Nephron progenitor cell (in vitro differentiated cells): ENCODE data around the gene ACTMAP.
A peak's percentile ranks its signal among the peaks of the same experiment; 100 is the strongest.

Source experiments
- DNase-seq: peaks from one replicate; pipeline ENCODE4 v3.0.0; 2021
- H3K27ac Mint-ChIP-seq: 2 replicates; pipeline ENCODE4 v1.8.0; 2021; ENCODE audit warnings: mild to moderate bottlenecking, moderate library complexity, mixed read lengths
- H3K27me3 Mint-ChIP-seq: 2 replicates; pipeline ENCODE4 v1.8.0; 2021; ENCODE audit warnings: mild to moderate bottlenecking, low read depth, mixed read lengths; ENCODE audit not compliant: poor library complexity
- H3K36me3 Mint-ChIP-seq: 2 replicates; pipeline ENCODE4 v1.8.0; 2021; ENCODE audit warnings: low read depth, mixed read lengths
- H3K4me1 Mint-ChIP-seq: 2 replicates; pipeline ENCODE4 v1.8.0; 2021; ENCODE audit warnings: mixed read lengths
- H3K4me3 Mint-ChIP-seq: 2 replicates; pipeline ENCODE4 v1.8.0; 2021; ENCODE audit warnings: mild to moderate bottlenecking, moderate library complexity, mixed read lengths
- H3K9me3 Mint-ChIP-seq: 2 replicates; pipeline ENCODE4 v1.8.0; 2021; ENCODE audit warnings: mild to moderate bottlenecking, moderate library complexity, mixed read lengths
- TF ChIP-seq, protein P1 (sequence below): fragments of 200-600 bp; sonication (generic); IDR thresholded peaks from 2 replicates; pipeline ENCODE4 v1.5.0; 2021; ENCODE audit warnings: antibody characterized with exemption

Gene ACTMAP

DNA sequence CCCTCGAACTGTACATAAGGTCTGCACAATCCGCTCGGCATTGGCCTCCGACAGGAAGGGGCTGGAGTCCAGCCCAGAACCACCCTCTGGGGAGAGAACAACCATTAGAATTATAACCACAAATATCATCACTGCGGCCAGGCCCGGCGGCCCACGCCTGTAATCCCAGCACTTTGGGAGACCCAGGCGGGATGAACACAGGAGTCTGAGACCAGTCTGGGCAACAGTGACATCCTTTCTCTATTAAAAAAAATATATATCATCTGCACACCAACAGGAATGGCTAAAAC is 45.0 kb downstream of the ACTMAP start:
- Mint-ChIP-seq H3K27me3 (no peaks in the 10 kb centered on the region), H3K27ac (no peak overlapping the region), H3K9me3 (no peaks in the 10 kb centered on the region), H3K36me3 (peaks cover 58% of the 10 kb centered on the region), H3K4me1 (peaks cover 24% of the 10 kb centered on the region), H3K4me3 (no peak overlapping the region)
- TF ChIP-seq, protein P1, sequence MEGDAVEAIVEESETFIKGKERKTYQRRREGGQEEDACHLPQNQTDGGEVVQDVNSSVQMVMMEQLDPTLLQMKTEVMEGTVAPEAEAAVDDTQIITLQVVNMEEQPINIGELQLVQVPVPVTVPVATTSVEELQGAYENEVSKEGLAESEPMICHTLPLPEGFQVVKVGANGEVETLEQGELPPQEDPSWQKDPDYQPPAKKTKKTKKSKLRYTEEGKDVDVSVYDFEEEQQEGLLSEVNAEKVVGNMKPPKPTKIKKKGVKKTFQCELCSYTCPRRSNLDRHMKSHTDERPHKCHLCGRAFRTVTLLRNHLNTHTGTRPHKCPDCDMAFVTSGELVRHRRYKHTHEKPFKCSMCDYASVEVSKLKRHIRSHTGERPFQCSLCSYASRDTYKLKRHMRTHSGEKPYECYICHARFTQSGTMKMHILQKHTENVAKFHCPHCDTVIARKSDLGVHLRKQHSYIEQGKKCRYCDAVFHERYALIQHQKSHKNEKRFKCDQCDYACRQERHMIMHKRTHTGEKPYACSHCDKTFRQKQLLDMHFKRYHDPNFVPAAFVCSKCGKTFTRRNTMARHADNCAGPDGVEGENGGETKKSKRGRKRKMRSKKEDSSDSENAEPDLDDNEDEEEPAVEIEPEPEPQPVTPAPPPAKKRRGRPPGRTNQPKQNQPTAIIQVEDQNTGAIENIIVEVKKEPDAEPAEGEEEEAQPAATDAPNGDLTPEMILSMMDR = no peak
- DNase-seq = no peak

DNA sequence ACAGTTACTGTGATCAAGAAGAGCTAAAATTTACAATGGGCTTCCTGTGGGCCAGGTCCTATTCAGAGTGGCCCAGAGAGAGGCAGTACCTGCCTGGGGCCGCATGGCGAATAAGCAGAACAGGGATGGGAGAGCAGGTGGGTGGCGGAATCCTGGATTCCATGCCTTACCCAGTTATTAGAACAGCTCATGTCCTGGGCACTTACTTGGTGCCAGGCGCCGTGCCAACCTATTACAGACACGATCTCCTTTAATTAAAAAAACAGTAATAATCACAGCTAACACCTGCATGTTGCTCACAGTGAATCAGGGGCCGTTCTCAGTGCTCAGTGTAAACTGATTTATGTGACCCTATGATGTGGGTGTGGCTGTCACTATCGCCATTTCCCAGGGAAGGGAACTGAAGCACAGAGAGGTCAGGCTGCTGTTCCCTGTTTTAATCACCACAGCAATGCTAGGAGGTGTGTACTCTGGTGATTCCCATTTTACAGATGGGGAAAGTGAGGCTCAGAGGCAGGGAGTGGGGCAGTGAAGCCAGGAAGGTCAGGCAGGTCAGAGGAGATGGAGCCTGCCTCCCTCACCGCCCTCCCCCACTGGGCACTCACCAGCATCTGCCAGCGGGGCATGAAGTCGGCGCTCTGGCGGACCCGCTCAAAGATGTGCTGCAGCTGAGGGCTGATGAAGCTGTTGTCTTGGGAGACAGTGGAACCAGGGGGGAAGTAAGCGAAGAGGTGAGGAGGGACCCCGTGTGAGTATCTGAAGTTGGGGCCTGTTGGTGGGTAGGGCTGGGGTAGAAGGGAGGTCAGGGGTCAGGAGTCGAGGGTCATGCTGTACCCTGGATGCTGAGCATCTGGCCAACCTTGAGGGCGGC is 45.6 kb downstream of the ACTMAP start:
- TF ChIP-seq, protein P1 = no peak
- Mint-ChIP-seq H3K9me3 (no peaks in the 10 kb centered on the region), H3K36me3 (peaks cover 55% of the 10 kb centered on the region), H3K4me1 (peaks cover 24% of the 10 kb centered on the region), H3K27ac (no peak overlapping the region), H3K27me3 (no peaks in the 10 kb centered on the region), H3K4me3 (no peak overlapping the region)
- no peak for DNase-seq

DNA sequence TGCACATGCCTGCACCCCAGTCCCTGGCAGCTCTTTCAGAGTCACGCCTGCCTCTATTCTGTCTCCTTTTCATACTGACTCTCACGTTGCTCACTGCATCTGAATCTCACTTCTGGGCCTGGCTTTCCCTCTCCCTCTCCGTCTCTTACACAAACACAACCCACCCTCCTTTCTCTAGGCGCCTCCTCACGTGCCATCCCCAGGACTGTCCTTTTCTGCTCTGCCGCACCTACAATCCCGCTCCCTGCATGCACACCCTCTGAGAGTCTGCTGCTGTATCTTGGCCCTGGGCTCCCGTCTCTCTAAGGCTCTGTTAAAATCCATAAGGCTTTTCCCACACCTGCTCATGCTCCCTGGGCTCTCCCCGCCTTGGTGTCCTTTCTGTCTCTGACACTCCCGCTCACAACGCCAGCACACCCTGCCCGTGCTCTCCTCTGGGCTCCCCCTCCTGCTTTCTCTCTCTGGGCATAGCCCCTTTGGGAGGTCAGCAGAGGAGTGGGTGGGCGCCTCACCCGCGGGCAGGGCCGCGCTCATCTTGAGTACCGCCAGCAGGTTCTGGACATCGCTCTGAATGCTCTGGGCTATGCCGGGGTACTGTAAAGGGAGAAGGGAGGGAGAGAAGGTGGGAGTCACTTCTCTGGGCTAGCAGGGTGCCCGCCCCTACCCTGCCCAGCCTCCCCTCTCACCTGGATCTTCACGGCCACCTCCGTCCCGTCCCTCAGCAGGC is 47.1 kb downstream of the ACTMAP start:
- Mint-ChIP-seq H3K27ac (peak overlapping the region; percentile 44), H3K36me3 (peaks cover 51% of the 10 kb centered on the region), H3K4me1 (peaks cover 24% of the 10 kb centered on the region), H3K27me3 (no peaks in the 10 kb centered on the region), H3K9me3 (no peaks in the 10 kb centered on the region), H3K4me3 (peak overlapping the region; percentile 14)
- DNase-seq = no peak
- TF ChIP-seq, protein P1 = no peak

DNA sequence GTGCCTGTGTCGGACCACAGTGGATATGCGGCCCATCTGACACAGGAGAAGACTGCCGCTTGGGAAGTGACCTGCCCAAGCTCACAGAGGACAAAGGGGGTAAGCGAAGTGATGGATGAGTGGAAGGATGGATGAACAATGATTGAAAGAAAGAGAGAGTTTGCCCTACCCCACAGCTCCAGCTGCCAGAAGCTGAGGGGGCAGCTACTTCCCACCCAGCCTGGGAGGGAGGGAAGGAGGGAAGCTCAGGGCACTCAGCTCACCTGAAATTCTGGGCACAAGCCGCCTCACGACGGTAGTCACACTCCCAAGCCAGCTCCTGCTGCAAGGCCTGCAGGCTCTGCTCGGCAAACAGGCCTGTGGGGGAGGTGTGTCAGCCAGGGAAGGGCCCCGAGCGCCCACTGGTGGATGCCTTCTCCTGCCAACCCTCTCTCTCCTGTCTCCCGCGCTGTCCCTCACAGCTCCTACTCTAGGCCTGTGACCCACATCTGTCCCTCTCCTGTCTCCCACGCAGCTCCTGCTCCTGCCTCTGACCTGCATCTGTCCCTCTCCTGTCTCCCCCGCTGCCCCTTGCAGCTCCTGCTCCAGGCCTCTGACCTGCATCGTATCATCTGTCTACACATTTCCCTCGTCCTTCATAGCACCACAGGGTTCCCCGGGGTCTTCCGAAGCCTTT is 47.8 kb downstream of the ACTMAP start:
- Mint-ChIP-seq H3K36me3 (peaks cover 51% of the 10 kb centered on the region), H3K4me3 (no peak overlapping the region), H3K4me1 (peaks cover 24% of the 10 kb centered on the region), H3K9me3 (no peaks in the 10 kb centered on the region), H3K27me3 (no peaks in the 10 kb centered on the region), H3K27ac (peak overlapping the region; percentile 72)
- peak; percentile 72 for DNase-seq
- TF ChIP-seq, protein P1 = peak; percentile 57

DNA sequence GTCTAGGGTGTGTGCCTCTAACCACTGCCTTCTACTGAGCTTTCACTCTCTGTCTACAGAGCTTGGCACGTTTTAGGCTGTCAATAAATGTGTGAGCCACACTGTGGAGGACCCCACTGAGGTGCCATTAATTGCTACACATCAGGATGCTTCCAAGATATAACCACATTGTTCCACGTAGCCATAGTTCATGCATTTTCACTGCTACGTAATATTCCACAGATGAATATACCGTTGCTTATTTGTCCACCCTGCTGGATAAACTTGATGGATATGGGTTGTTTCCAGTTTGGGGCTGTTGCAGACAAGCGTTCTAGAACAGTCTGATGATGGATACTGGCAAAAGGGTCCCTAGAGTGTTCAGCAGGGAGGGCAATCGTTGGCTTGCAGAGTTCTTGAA is 48.5 kb downstream of the ACTMAP start:
- Mint-ChIP-seq H3K27me3 (no peaks in the 10 kb centered on the region), H3K4me1 (peaks cover 19% of the 10 kb centered on the region), H3K9me3 (no peaks in the 10 kb centered on the region), H3K27ac (no peak overlapping the region), H3K4me3 (no peak overlapping the region), H3K36me3 (peaks cover 52% of the 10 kb centered on the region)
- TF ChIP-seq, protein P1 = no peak
- no peak for DNase-seq
